Middle frontal gyrus (tissue), 1 donor: ENCODE measurements around the gene UFSP1.

Source experiments
- DNase-seq: peaks from one replicate; pipeline ENCODE4 v3.0.0-alpha.2; 2015; ENCODE audit warnings: low spot score; ENCODE audit errors: extremely low spot score

The UFSP1 gene

GRCh38 chr7:100895956-100896731, 6.6 kb upstream of the UFSP1 start:
- no peak for DNase-seq

GRCh38 chr7:100895701-100895955, 6.1 kb upstream of the UFSP1 start, which contains the start of gene ACHE:
ACHE (minus strand) TSS chr7:100895888; CDS start chr7:100894232, 1,656 bp downstream.
- no peak for DNase-seq

GRCh38 chr7:100894860-100895700, 5.6 kb upstream of the UFSP1 start:
- DNase-seq: no peak

DNA sequence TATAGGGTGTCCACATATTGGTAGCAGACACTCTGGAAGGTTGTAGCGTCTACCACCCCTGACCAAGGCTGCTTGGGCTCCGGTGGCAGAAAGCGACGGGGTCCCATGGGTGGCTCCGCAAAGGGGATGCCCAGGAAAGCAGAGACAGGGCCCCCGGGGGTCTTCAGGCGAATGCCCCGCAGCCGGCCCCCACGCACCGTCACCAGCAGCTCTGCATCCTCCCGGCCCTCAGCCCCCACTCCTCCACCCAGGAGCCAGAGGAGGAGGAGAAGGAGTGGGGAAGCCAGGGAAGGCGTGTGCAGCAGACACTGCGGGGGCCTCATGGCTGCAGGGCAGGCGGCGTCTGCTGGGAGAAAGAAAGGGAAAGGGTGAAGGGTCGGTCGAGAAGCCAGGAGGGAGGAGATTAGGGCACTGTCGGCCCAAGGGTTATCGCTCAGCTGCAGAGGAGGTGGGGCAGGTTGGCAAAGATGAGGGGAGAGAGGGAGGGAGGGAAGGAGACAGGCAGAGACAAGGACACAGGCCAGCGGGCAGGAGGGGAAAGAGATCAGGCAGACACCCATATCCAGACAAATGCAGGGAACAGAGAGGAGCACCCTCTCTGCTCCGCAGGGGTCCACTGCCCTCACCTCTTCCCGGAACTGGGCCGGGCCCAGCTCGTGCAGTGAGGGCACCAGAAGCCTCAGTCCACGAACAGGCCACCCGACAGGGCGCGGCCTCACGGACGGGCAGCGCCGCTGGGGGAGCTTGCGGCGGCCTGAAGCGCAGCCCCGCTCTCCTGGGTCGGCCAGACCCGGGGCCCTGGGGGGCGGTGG, 4.6 kb upstream of the UFSP1 start:
- DNase-seq: no peak

DNA sequence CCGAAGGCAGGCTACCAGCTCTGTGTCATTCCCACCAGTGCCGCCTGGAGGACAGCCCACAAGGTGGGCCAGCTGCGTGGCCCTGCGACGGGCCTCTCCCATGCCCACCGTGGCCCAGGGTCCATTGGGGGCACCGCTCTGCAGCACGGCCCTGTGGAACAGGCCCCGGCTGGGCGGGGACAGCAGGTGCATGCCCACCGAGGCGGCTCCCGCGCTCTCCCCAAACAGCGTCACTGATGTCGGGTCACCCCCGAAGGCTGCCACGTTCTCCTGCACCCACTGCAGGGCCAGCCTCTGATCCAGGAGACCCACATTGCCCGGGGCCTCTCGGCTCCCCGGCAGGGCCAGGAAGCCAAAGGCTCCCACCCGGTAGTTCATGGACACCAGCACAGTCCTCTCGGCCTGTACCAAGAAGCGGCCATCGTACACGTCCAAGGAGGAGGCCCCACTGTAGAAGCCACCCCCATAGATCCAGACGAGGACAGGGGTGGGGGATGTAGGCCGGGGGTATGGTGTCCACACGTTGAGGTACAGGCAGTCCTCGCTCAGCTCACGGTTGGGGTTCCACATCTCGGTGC, 3.9 kb upstream of the UFSP1 start:
- DNase-seq: no peak

- DNase-seq: no peak
Observed at GRCh38 chr7:100892364-100893317, 3.1 kb upstream of the UFSP1 start.

GRCh38 chr7:100891568-100892247, 2.2 kb upstream of the UFSP1 start:
- DNase-seq: no peak

GRCh38 chr7:100890653-100891567, 1.4 kb upstream of the UFSP1 start:
- no peak for DNase-seq

- DNase-seq: no peak
Observed at GRCh38 chr7:100888291-100888987, 1.1 kb downstream of the UFSP1 start.

GRCh38 chr7:100887516-100888290, 1.8 kb downstream of the UFSP1 start:
- DNase-seq: no peak

GRCh38 chr7:100886936-100887515, 2.5 kb downstream of the UFSP1 start:
- DNase-seq: no peak

DNA sequence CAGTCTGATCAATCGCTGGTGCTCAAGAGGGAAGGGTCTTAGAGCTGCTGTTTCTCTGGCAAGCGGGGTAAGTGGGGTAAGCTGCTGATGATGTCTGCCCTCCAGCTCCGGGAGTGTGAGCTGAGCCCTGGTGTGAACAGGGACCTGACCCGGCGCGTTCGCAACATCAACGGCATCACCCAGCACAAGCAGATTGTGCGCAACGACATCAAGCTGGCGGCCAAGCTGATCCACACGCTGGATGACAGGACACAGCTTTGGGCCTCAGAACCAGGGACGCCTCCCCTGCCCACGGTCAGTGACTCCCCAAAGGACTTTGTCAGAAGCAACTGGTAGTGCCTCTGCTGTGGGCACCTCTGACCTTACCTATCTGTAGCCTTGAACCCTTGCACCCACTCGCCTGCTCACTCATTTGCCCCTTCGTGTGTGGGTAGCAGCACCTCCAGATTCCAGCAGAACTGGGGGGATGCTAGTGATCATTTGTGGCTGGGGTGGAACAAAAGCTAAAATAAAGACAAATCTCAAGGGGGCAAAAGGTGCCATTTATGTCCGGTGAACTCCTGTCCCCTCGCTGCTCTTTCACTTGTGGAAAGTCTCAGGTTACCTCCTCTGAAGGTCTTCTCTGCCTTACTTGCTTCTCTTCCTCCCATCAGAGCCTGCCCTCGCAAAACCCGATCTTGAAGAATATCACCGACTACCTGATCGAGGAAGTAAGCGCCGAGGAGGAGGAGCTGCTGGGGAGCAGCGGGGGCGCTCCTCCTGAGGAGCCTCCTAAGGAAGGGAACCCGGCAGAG, 3.2 kb downstream of the UFSP1 start:
- DNase-seq: no peak

- DNase-seq: no peak
Observed at GRCh38 chr7:100885440-100886141, 3.9 kb downstream of the UFSP1 start.

- DNase-seq: no peak
Observed at GRCh38 chr7:100884736-100885439, 4.6 kb downstream of the UFSP1 start.
